ENCODE data around the gene CRTC1.

Gene CRTC1

GRCh38 chr19:18666317-18666716 lies 17.2 kb upstream of the CRTC1 start:
- Histone ChIP-seq H3K27ac (peak overlapping the region; percentile 98), H3K4me3 (peak overlapping the region; percentile 3)
- DNase-seq (ENCODE audit: low spot score): no peak
- no peak for TF ChIP-seq CTCF (IDR thresholded peaks at IDR 0.05)

GRCh38 chr19:18666784-18667183 lies 16.7 kb upstream of the CRTC1 start:
- no peak overlapping the region for H3K4me3 ChIP-seq
- TF ChIP-seq CTCF (IDR thresholded peaks at IDR 0.05): no peak
- no peak for DNase-seq (ENCODE audit: low spot score)
- peak overlapping the region; percentile 98 for H3K27ac ChIP-seq

- no peak for TF ChIP-seq CTCF (IDR thresholded peaks at IDR 0.05)
- no peak overlapping the region for H3K4me3 ChIP-seq
- DNase-seq (ENCODE audit: low spot score): no peak
- peak overlapping the region in 1 of 2 donors; percentile 31 for H3K27ac ChIP-seq
Observed at GRCh38 chr19:18667531-18668251, 15.8 kb upstream of the CRTC1 start.

GRCh38 chr19:18668252-18668631 lies 15.2 kb upstream of the CRTC1 start:
- no peak for TF ChIP-seq CTCF (IDR thresholded peaks at IDR 0.05)

GRCh38 chr19:18668744-18669523 lies 14.5 kb upstream of the CRTC1 start:
- TF ChIP-seq CTCF (IDR thresholded peaks at IDR 0.05): no peak
- no peak overlapping the region for H3K4me3 ChIP-seq
- DNase-seq (ENCODE audit: low spot score): no peak
- H3K27ac ChIP-seq: peak overlapping the region in 1 of 2 donors; percentile 12

More at GRCh38 chr19:18668252-18668631, 15.2 kb upstream of the CRTC1 start:
- H3K4me3 ChIP-seq: no peak overlapping the region
- H3K27ac ChIP-seq: peak overlapping the region in 1 of 2 donors; percentile 12
- DNase-seq (ENCODE audit: low spot score): no peak

GRCh38 chr19:18669524-18669817 lies 14.0 kb upstream of the CRTC1 start:
- DNase-seq (ENCODE audit: low spot score): no peak
- no peak for TF ChIP-seq CTCF (IDR thresholded peaks at IDR 0.05)
- Histone ChIP-seq H3K27ac (peak overlapping the region in 1 of 2 donors; percentile 58), H3K4me3 (no peak overlapping the region)

- TF ChIP-seq CTCF (IDR thresholded peaks at IDR 0.05): no peak
- Histone ChIP-seq H3K4me3 (no peak overlapping the region), H3K27ac (peak overlapping the region in 1 of 2 donors; percentile 58)
- no peak for DNase-seq (ENCODE audit: low spot score)
Observed at GRCh38 chr19:18669883-18670282, 13.6 kb upstream of the CRTC1 start.

Data from coronary artery (tissue), 2 donors.